COLO668 (cell line): ENCODE data around the gene MIF.
"Not testable (repeated sequence)": the region's sequence is repeated elsewhere in the genome, so short reads cannot be mapped to it uniquely, and the experiment has no call there.

Experiments used
- DNase-seq: peaks from one replicate; lab custom pipeline; 2025; ENCODE audit not compliant: unreplicated experiment; lab: John Stamatoyannopoulos, UW

MIF gene

GRCh38 chr22:23938328-23939016 lies 44.3 kb downstream of the MIF start:
- no peak for DNase-seq

- no peak for DNase-seq
These were observed 44.8 kb downstream of the MIF start for GRCh38 chr22:23939017-23939357.

- DNase-seq: not testable (repeated sequence)
These were observed 46.0 kb downstream of the MIF start for GRCh38 chr22:23940166-23940565.
